ENCODE measurements around the gene RPS16. TPM values are rescaled to one million over a fixed set of nuclear protein-coding genes. Genes with fewer than 3 reads are reported as not detected.

The RPS16 gene
- total and polyA plus RNA-seq, 2 of the 8 experiments (the other 6 are each of a cell fraction or from before 2014, with no cell fraction given), result 2,433 to 7,810 TPM

DNA sequence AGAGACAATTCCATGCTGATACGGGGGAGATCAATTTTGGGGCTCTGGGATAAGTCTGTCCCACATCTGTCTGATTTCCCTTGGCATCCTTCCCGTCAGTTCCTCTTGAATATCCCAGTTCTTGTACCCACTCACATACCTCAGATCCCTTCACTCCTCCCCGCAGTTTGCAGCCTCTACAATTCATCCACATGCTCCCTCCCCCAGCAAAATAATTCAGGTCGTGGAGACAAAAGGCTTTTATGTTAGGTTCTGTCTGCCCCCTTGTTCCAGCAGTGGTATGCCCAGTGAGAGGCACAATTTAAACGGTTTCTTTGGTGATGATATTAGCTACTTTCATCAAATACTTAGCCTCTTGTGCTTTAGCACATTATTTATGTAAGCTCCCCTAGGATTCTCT, 9.6 kb downstream of the RPS16 start:
- H4K5ac ChIP-seq (ENCODE audit: insufficient read length, low read depth, low read length), result no peak overlapping the region
- no peak overlapping the region for H2BK20ac ChIP-seq (ENCODE audit: low read length)
- no peaks in the 10 kb centered on the region for H3K27me3 ChIP-seq (replicated peaks in 1 of 4; ENCODE audit: control insufficient read depth in 3 of 4, extremely low read depth in 1 of 4, insufficient read depth in 3 of 4, low read length in 3 of 4)
- H2BK5ac ChIP-seq (ENCODE audit: low read depth, low read length), result no peak overlapping the region
- no peak overlapping the region for H3K23ac ChIP-seq (ENCODE audit: insufficient read length)
- peak overlapping the region; percentile 16; the same call in 1 of the 2 replicates for H3K18ac ChIP-seq (ENCODE audit: extremely low read depth, low read length)
- H3K14ac ChIP-seq (ENCODE audit: insufficient read length), result no peak overlapping the region
- H3K23me2 ChIP-seq (ENCODE audit: low read depth, low read length), result peaks cover 5% of the 10 kb centered on the region
- H3K79me2 ChIP-seq (ENCODE audit: control insufficient read depth in 1 of 2, insufficient read depth in 2 of 2, low read length in 2 of 2), result no peaks in the 10 kb centered on the region
- H3K4me2 ChIP-seq (ENCODE audit: insufficient read depth in 1 of 2, low read depth in 2 of 2, low read length in 2 of 2), result no peak overlapping the region; a peak in 1 of 4 replicates
- ChIA-PET CTCF (ENCODE audit: partially characterized antibody) (interaction anchor here (0.6 to 3.1 kb wide), 5 partner anchors 12 to 74 kb away, joined by 3 to 14 read pairs (median 5); no protein-coding TSS in a partner anchor), POLR2A (ENCODE audit: partially characterized antibody) (interaction anchor here (3.4 to 47.8 kb wide), 6 partner anchors 3 to 36 kb away, joined by 22 to 1154 read pairs (median 28); partner anchors contain the start of genes MED29, PAF1, PLEKHG2 and RPS16)
- H3K4ac ChIP-seq (replicated peaks; ENCODE audit: insufficient read length, low read depth, low read length), result no peak overlapping the region
- 83% methylated on average over 5 of the region's 5 CpGs; no CpG with 5 or more reads in 1 of the 2 experiments for WGBS, 2 experiments (ENCODE audit: extremely low coverage in 1 of 2, insufficient coverage in 1 of 2, insufficient read length in 1 of 2, insufficient replicate concordance in 2 of 2, low coverage in 1 of 2, low lambda C conversion rate in 2 of 2, missing lambda C conversion rate in 1 of 2)
- H3K4me1 ChIP-seq (replicated peaks in 1 of 4; ENCODE audit: control insufficient read depth in 3 of 4, insufficient read depth in 4 of 4, low read length in 3 of 4), result peaks cover 5 to 18% (median 13%) of the 10 kb centered on the region in 4 experiments
- no peaks in the 10 kb centered on the region for H3K79me1 ChIP-seq (ENCODE audit: low read depth, low read length)
- no peak overlapping the region for H2BK12ac ChIP-seq (ENCODE audit: low read depth, low read length)
- no peak overlapping the region for H3K9ac ChIP-seq (replicated peaks in 1 of 4; ENCODE audit: extremely low read depth in 1 of 4, low read depth in 3 of 4, low read length in 3 of 4)
- H3K27ac ChIP-seq (ENCODE audit: low read depth, low read length), result no peak overlapping the region
- H2AFZ ChIP-seq (ENCODE audit: low read length), result no peak overlapping the region
- TF ChIP-seq TBP (IDR thresholded peaks at IDR 0.05; ENCODE audit: low read depth, low read length), result no peak
- TF ChIP-seq CHD2 (IDR thresholded peaks at IDR 0.05; ENCODE audit: low read length), result no peak
- TF ChIP-seq TEAD4 (IDR thresholded peaks at IDR 0.05; ENCODE audit: low read depth, low read length), result no peak
- TF ChIP-seq SIRT6 (IDR thresholded peaks at IDR 0.05; ENCODE audit: low read length), result no peak
- TF ChIP-seq SRF (IDR thresholded peaks at IDR 0.05; ENCODE audit: low read depth, low read length), result no peak
- no peaks in the 10 kb centered on the region for H3K9me3 ChIP-seq (ENCODE audit: insufficient read depth in 2 of 2, low read depth in 1 of 2, low read length in 1 of 2)
- H2AK5ac ChIP-seq (ENCODE audit: low read depth, low read length), result no peak overlapping the region; the same call in 1 of the 2 replicates
- H3K4me3 ChIP-seq (ENCODE audit: extremely low read depth in 1 of 4, insufficient read depth in 2 of 4, low read depth in 3 of 4, low read length in 4 of 4), result no peak overlapping the region
- DNase-seq (ENCODE audit: low read depth in 1 of 2, low spot score in 2 of 2) (no peak), FAIRE-seq (peak; percentile 42)
- peaks cover 14 to 36% (median 28%) of the 10 kb centered on the region in 4 experiments for H3K36me3 ChIP-seq (ENCODE audit: control insufficient read depth in 2 of 4, insufficient read depth in 4 of 4, low read length in 3 of 4)
- H4K20me1 ChIP-seq (replicated peaks in 1 of 2; ENCODE audit: control insufficient read depth in 1 of 2, insufficient read depth in 2 of 2, low read length in 2 of 2), result peaks cover 0 to 5% of the 10 kb centered on the region in 2 experiments
- no peak overlapping the region for H3K56ac ChIP-seq (replicated peaks; ENCODE audit: insufficient read length, low read depth, low read length)
- H4K8ac ChIP-seq (ENCODE audit: extremely low read depth, insufficient read depth, low read length), result no peak overlapping the region
- no peak overlapping the region for H2BK15ac ChIP-seq (ENCODE audit: low read length)
- no peak overlapping the region for H4K91ac ChIP-seq (replicated peaks; ENCODE audit: insufficient read length, low read length)
- H2BK120ac ChIP-seq (replicated peaks; ENCODE audit: low read depth, low read length), result no peak overlapping the region

Measured in H1 (cell line).